Measurements from ENCODE around the gene PLCH1.

GRCh38 chr3:155771126-155771525, 26.3 kb upstream of the PLCH1 start:
- TF ChIP-seq POLR2A (IDR thresholded peaks at IDR 0.05) (no peak), CTCF (IDR thresholded peaks at IDR 0.05) (no peak)

Measured in adrenal gland (tissue), 5 donors.